H1 (cell line): ENCODE results near the gene TYRO3. TPM values are rescaled to one million over a fixed set of nuclear protein-coding genes. Genes with fewer than 3 reads are reported as not detected.
A peak's percentile ranks its signal among the peaks of the same experiment; 100 is the strongest.

ENCODE experiments used
- BRCA1 ChIP-seq: IDR thresholded peaks from 2 replicates; pipeline ENCODE4 v1.6.1; 2012; ENCODE audit warnings: low read depth, low read length, improper control_type of control experiment
- CBX8 ChIP-seq: fragments of 300-800, 300-1000 bp; sonication (generic); IDR thresholded peaks from 2 replicates; pipeline ENCODE4 v1.7.1; 2016; ENCODE audit warnings: low read depth, low read length, borderline replicate concordance
- CEBPB ChIP-seq: IDR thresholded peaks from 2 replicates; pipeline ENCODE4 v1.6.1; 2012; ENCODE audit warnings: low read depth, low read length
- CHD1 ChIP-seq: IDR thresholded peaks from 2 replicates; pipeline ENCODE4 v1.6.1; 2012; ENCODE audit warnings: low read depth, low read length, improper control_type of control experiment
- EZH2 ChIP-seq: fragments of 200-600 bp; sonication (generic); IDR thresholded peaks from 2 replicates; pipeline ENCODE4 v1.7.1; 2012; ENCODE audit warnings: low read depth, mild to moderate bottlenecking, moderate library complexity, low read length, inconsistent platforms; ENCODE audit not compliant: severe bottlenecking
- GTF2F1 ChIP-seq: IDR thresholded peaks from 2 replicates; pipeline ENCODE4 v1.6.1; 2012; ENCODE audit warnings: low read depth, low read length, improper control_type of control experiment, borderline replicate concordance
- HDAC6 ChIP-seq: IDR thresholded peaks from one replicate; pipeline ENCODE4 v1.7.1; 2012; ENCODE audit warnings: low read depth, mild to moderate bottlenecking, inconsistent platforms, low read length, moderate library complexity
- JUN ChIP-seq: IDR thresholded peaks from 2 replicates; pipeline ENCODE4 v1.6.1; 2011; ENCODE audit warnings: low read depth, mild to moderate bottlenecking, improper control_type of control experiment, low read length
- JUND ChIP-seq: IDR thresholded peaks from 2 replicates; pipeline ENCODE4 v1.6.1; 2011; ENCODE audit warnings: mild to moderate bottlenecking, improper control_type of control experiment, low read length
- KDM1A ChIP-seq: fragments of 200-600, 300-600 bp; sonication (generic); IDR thresholded peaks from 2 replicates; pipeline ENCODE4 v1.7.1; 2016; ENCODE audit warnings: mild to moderate bottlenecking, low read length, borderline replicate concordance
- KDM4A ChIP-seq: IDR thresholded peaks from one replicate; pipeline ENCODE4 v1.7.1; 2012; ENCODE audit warnings: low read depth, mild to moderate bottlenecking, moderate library complexity, low read length, inconsistent platforms; ENCODE audit not compliant: severe bottlenecking
- MAFK ChIP-seq: IDR thresholded peaks from 2 replicates; pipeline ENCODE4 v1.6.1; 2012; ENCODE audit warnings: low read depth, mild to moderate bottlenecking, improper control_type of control experiment, low read length
- NRF1 ChIP-seq: IDR thresholded peaks from 2 replicates; pipeline ENCODE4 v1.6.1; 2011; ENCODE audit warnings: mild to moderate bottlenecking, low read depth, low read length, improper control_type of control experiment
- POLR2A ChIP-seq, 2 experiments: IDR thresholded peaks; 1 replicate in 1 of 2; 2 replicates in 1 of 2; pipeline ENCODE4 v1.6.1; 2011; ENCODE audit warnings: low read depth in 2 of 2, low read length in 2 of 2, mild to moderate bottlenecking in 2 of 2; ENCODE audit errors: control extremely low read depth in 1 of 2
- RBBP5 ChIP-seq: IDR thresholded peaks from 2 replicates; pipeline ENCODE4 v1.7.1; 2012; ENCODE audit warnings: low read depth, mild to moderate bottlenecking, inconsistent platforms, low read length, moderate library complexity, borderline replicate concordance
- RFX5 ChIP-seq: IDR thresholded peaks from 2 replicates; pipeline ENCODE4 v1.6.1; 2011; ENCODE audit warnings: low read depth, low read length, improper control_type of control experiment, borderline replicate concordance
- RNF2 ChIP-seq: fragments of 200-900, 300-1000 bp; sonication (generic); IDR thresholded peaks from 2 replicates; pipeline ENCODE4 v1.7.1; 2016; ENCODE audit warnings: borderline replicate concordance, low read depth, mild to moderate bottlenecking, antibody characterized with exemption, low read length; ENCODE audit not compliant: poor library complexity, severe bottlenecking; ENCODE audit errors: missing control alignments
- SAP30 ChIP-seq: fragments of 300-600 bp; sonication (generic); IDR thresholded peaks from 2 replicates; pipeline ENCODE4 v1.7.1; 2012; ENCODE audit warnings: low read length, moderate library complexity, mild to moderate bottlenecking, inconsistent platforms; ENCODE audit not compliant: insufficient read depth, insufficient replicate concordance
- SP2 ChIP-seq: IDR thresholded peaks from 2 replicates; pipeline ENCODE4 v1.6.1; 2012; ENCODE audit warnings: mild to moderate bottlenecking, low read length, inconsistent platforms
- TAF1 ChIP-seq: IDR thresholded peaks from 2 replicates; pipeline ENCODE4 v1.6.1; 2011; ENCODE audit warnings: mild to moderate bottlenecking, low read depth, low read length
- TCF12 ChIP-seq: IDR thresholded peaks from 2 replicates; pipeline ENCODE4 v1.6.1; 2011; ENCODE audit warnings: low read depth, mild to moderate bottlenecking, low read length
- ZNF274 ChIP-seq: IDR thresholded peaks from 2 replicates; pipeline ENCODE4 v1.7.0; 2012; ENCODE audit warnings: low read length, borderline replicate concordance; ENCODE audit errors: extremely low read depth
- polyA plus RNA-seq, 7 experiments: library from polyadenylated mRNA; depleted of rRNA in 3 of 7; stranded (reverse) in 5 of 7; unstranded in 2 of 7; fragments of >200 nt in 5 of 7; fragments of 200-250 nt in 2 of 7; gene quantifications; 1 replicate in 5 of 7; 2 replicates in 1 of 7; 4 replicates in 1 of 7; pipeline versions ENCODE4 v1.2.1 to v1.2.3, GENCODE V29; 2011 to 2013; ENCODE audit warnings: missing spikeins in 2 of 7, mixed read lengths in 2 of 7
- total RNA-seq: library from RNA; stranded (reverse); fragmentation: NEBNext Ultra II Directional; extraction: Animal tissue kit (Norgen Biotek cat#: 25700); gene quantifications from 2 replicates; pipeline ENCODE4 v1.2.1, GENCODE V29; 2021
- TF ChIP-seq, protein P1 (sequence below): IDR thresholded peaks from 2 replicates; pipeline ENCODE4 v1.6.1; 2012; ENCODE audit warnings: inconsistent platforms

Gene TYRO3
- total and polyA plus RNA-seq, 2 of the 8 experiments (the other 6 are each of a cell fraction or from before 2014, with no cell fraction given): 82.7 to 98.8 TPM

- TF ChIP-seq JUN: no peak
- TF ChIP-seq JUND: no peak
- TF ChIP-seq CEBPB: no peak
- TF ChIP-seq BRCA1: no peak
- TF ChIP-seq HDAC6: no peak
- TF ChIP-seq, protein P1, sequence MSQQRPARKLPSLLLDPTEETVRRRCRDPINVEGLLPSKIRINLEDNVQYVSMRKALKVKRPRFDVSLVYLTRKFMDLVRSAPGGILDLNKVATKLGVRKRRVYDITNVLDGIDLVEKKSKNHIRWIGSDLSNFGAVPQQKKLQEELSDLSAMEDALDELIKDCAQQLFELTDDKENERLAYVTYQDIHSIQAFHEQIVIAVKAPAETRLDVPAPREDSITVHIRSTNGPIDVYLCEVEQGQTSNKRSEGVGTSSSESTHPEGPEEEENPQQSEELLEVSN: peak; percentile 70; the same call in 1 of the 2 replicates
- no peak for TF ChIP-seq SAP30
- peak; percentile 66 for TF ChIP-seq KDM4A
- TF ChIP-seq MAFK: no peak
- TF ChIP-seq ZNF274: no peak
- TF ChIP-seq NRF1: no peak
- no peak for TF ChIP-seq CHD1
- TF ChIP-seq TAF1: peak; percentile 61
- no peak for TF ChIP-seq CBX8
- TF ChIP-seq RNF2: no peak
- no peak; the same call in 1 of the 2 replicates for TF ChIP-seq RBBP5
- TF ChIP-seq POLR2A (IDR thresholded peaks at IDR 0.05; ENCODE audit: control extremely low read depth in 1 of 2, low read depth in 2 of 2, low read length in 2 of 2): no peak; a peak in 1 of 3 replicates
- TF ChIP-seq SP2: no peak
- no peak; the same call in 1 of the 2 replicates for TF ChIP-seq GTF2F1
- TF ChIP-seq TCF12: no peak
- no peak for TF ChIP-seq KDM1A
- TF ChIP-seq EZH2: peak; percentile 34
- TF ChIP-seq RFX5: no peak
These were observed 26.4 kb downstream of the TYRO3 start (continued) for GRCh38 chr15:41585127-41586047.
